H1 (cell line): Measurements from ENCODE around the gene GBX1. TPM values are rescaled to one million over a fixed set of nuclear protein-coding genes. Genes with fewer than 3 reads are reported as not detected.

Experiments
- CTCF ChIA-PET: fragments of 300-600 bp; sonication (Branson Sonifier 250); formaldehyde crosslinking; loops from one replicate; lab custom pipeline; 2021; ENCODE audit not compliant: partially characterized antibody; lab: Charles Lee
- POLR2A ChIA-PET: fragments of 300-600 bp; sonication (Branson Sonifier 250); formaldehyde crosslinking; loops from one replicate; lab custom pipeline; 2021; ENCODE audit warnings: inconsistent platforms; ENCODE audit not compliant: partially characterized antibody; lab: Charles Lee
- DNase-seq, 2 experiments: peaks; one replicate each; pipeline versions ENCODE4 v3.0.0 to v3.0.0-alpha.2; 2010 to 2022; ENCODE audit warnings: low spot score in 2 of 2, low read depth in 1 of 2, mixed read lengths in 1 of 2
- FAIRE-seq: peaks from 2 replicates; lab custom pipeline; 2011; peaks lifted over from hg19 to GRCh38; lab: Jason Lieb, UNC
- H2AFZ ChIP-seq: 2 replicates; pipeline ENCODE4 v1.8.1; 2012; ENCODE audit warnings: low read length, inconsistent platforms
- H2AK5ac ChIP-seq: 2 replicates; pipeline ENCODE4 v1.6.1; 2013; ENCODE audit warnings: low read depth, low read length
- H2BK120ac ChIP-seq: replicated peaks from 2 replicates; pipeline ENCODE3; 2013; ENCODE audit warnings: low read depth, low read length, inconsistent platforms
- H2BK12ac ChIP-seq: 2 replicates; pipeline ENCODE4 v1.6.1; 2013; ENCODE audit warnings: low read depth, low read length
- H2BK15ac ChIP-seq: 2 replicates; pipeline ENCODE4 v1.6.1; 2013; ENCODE audit warnings: low read length
- H2BK20ac ChIP-seq: 2 replicates; pipeline ENCODE4 v1.6.1; 2013; ENCODE audit warnings: low read length
- H2BK5ac ChIP-seq: 2 replicates; pipeline ENCODE4 v1.6.1; 2013; ENCODE audit warnings: low read depth, low read length
- H3K14ac ChIP-seq: 2 replicates; pipeline ENCODE4 v1.6.1; 2013; ENCODE audit warnings: inconsistent platforms; ENCODE audit not compliant: insufficient read length
- H3K18ac ChIP-seq: 2 replicates; pipeline ENCODE4 v1.6.1; 2013; ENCODE audit warnings: low read length; ENCODE audit errors: extremely low read depth
- H3K23ac ChIP-seq: 2 replicates; pipeline ENCODE4 v1.6.1; 2013; ENCODE audit warnings: inconsistent platforms; ENCODE audit not compliant: insufficient read length
- H3K23me2 ChIP-seq: 2 replicates; pipeline ENCODE4 v1.6.1; 2013; ENCODE audit warnings: low read depth, low read length
- H3K27ac ChIP-seq: 2 replicates; pipeline ENCODE4 v1.6.1; 2011; ENCODE audit warnings: low read depth, low read length, inconsistent platforms
- H3K27me3 ChIP-seq, 4 experiments: replicated peaks in 1 of 4; 1 replicate in 1 of 4; 2 replicates in 3 of 4; pipeline versions ENCODE4 v1.6.1 to v1.8.1; 2011 to 2013; ENCODE audit warnings: low read length in 3 of 4, mild to moderate bottlenecking in 3 of 4, inconsistent platforms in 2 of 4, mixed read lengths in 2 of 4, moderate library complexity in 1 of 4; ENCODE audit not compliant: control insufficient read depth in 3 of 4, insufficient read depth in 3 of 4; ENCODE audit errors: extremely low read depth in 1 of 4
- H3K36me3 ChIP-seq, 4 experiments: 2 replicates each; pipeline versions ENCODE4 v1.6.1 to v1.8.1; 2011 to 2013; ENCODE audit warnings: mild to moderate bottlenecking in 4 of 4, low read length in 3 of 4, moderate library complexity in 2 of 4, control low read depth in 1 of 4, inconsistent platforms in 1 of 4; ENCODE audit not compliant: insufficient read depth in 4 of 4, control insufficient read depth in 2 of 4
- H3K4ac ChIP-seq: replicated peaks from 2 replicates; pipeline ENCODE3; 2013; ENCODE audit warnings: low read length, low read depth, mixed read lengths, inconsistent platforms; ENCODE audit not compliant: insufficient read length
- H3K4me1 ChIP-seq, 4 experiments: replicated peaks in 1 of 4; 1 replicate in 1 of 4; 2 replicates in 3 of 4; pipeline versions ENCODE4 v1.6.1 to v1.8.1; 2011 to 2013; ENCODE audit warnings: low read length in 3 of 4, inconsistent platforms in 2 of 4, mixed read lengths in 1 of 4; ENCODE audit not compliant: insufficient read depth in 4 of 4, control insufficient read depth in 3 of 4
- H3K4me2 ChIP-seq, 2 experiments: 2 replicates each; pipeline versions ENCODE4 v1.6.1 to v1.8.1; 2011 to 2013; ENCODE audit warnings: low read depth in 2 of 2, low read length in 2 of 2, control low read depth in 1 of 2, inconsistent platforms in 1 of 2, mild to moderate bottlenecking in 1 of 2; ENCODE audit not compliant: insufficient read depth in 1 of 2
- H3K4me3 ChIP-seq, 4 experiments: fragments of 200-600, 300-600 bp in 1 of 4; sonication (generic), shearing (Covaris generic), sonication (Bioruptor Twin) in 1 of 4; 2 replicates each; pipeline versions ENCODE4 v1.5.1 to v1.8.1; 2011 to 2016; ENCODE audit warnings: low read length in 4 of 4, low read depth in 3 of 4, control low read depth in 2 of 4, inconsistent platforms in 2 of 4, mild to moderate bottlenecking in 2 of 4, mixed read lengths in 1 of 4, moderate library complexity in 1 of 4; ENCODE audit not compliant: insufficient read depth in 2 of 4; ENCODE audit errors: extremely low read depth in 1 of 4
- H3K56ac ChIP-seq: replicated peaks from 2 replicates; pipeline ENCODE3; 2013; ENCODE audit warnings: low read depth, mild to moderate bottlenecking, mixed read lengths, low read length, inconsistent platforms; ENCODE audit not compliant: insufficient read length
- H3K79me1 ChIP-seq: 2 replicates; pipeline ENCODE4 v1.6.1; 2013; ENCODE audit warnings: low read depth, low read length, control low read depth
- H3K79me2 ChIP-seq, 2 experiments: 2 replicates each; pipeline versions ENCODE4 v1.6.1 to v1.8.1; 2012 to 2013; ENCODE audit warnings: low read length in 2 of 2, mild to moderate bottlenecking in 2 of 2, inconsistent platforms in 1 of 2; ENCODE audit not compliant: insufficient read depth in 2 of 2, control insufficient read depth in 1 of 2
- H3K9ac ChIP-seq, 4 experiments: replicated peaks in 1 of 4; 1 replicate in 1 of 4; 2 replicates in 3 of 4; pipeline versions ENCODE4 v1.6.1 to v1.8.1; 2011 to 2013; ENCODE audit warnings: low read depth in 3 of 4, low read length in 3 of 4, control low read depth in 2 of 4, mild to moderate bottlenecking in 2 of 4, moderate library complexity in 2 of 4, inconsistent platforms in 1 of 4; ENCODE audit errors: extremely low read depth in 1 of 4
- H3K9me3 ChIP-seq, 2 experiments: 2 replicates each; pipeline versions ENCODE4 v1.6.1 to v1.8.1; 2012 to 2013; ENCODE audit warnings: mild to moderate bottlenecking in 2 of 2, moderate library complexity in 2 of 2, control low read depth in 1 of 2, inconsistent platforms in 1 of 2, low read depth in 1 of 2, low read length in 1 of 2, mixed read lengths in 1 of 2; ENCODE audit not compliant: insufficient read depth in 2 of 2
- H4K20me1 ChIP-seq, 2 experiments: replicated peaks in 1 of 2; 2 replicates each; pipeline versions ENCODE3 to v1.8.1; 2011 to 2013; ENCODE audit warnings: inconsistent platforms in 2 of 2, low read length in 2 of 2, mild to moderate bottlenecking in 1 of 2; ENCODE audit not compliant: insufficient read depth in 2 of 2, control insufficient read depth in 1 of 2
- H4K5ac ChIP-seq: 2 replicates; pipeline ENCODE4 v1.6.1; 2013; ENCODE audit warnings: low read length, low read depth, mixed read lengths, inconsistent platforms; ENCODE audit not compliant: insufficient read length
- H4K8ac ChIP-seq: 2 replicates; pipeline ENCODE4 v1.8.0; 2013; ENCODE audit warnings: mild to moderate bottlenecking, moderate library complexity, low read length, inconsistent platforms; ENCODE audit not compliant: insufficient read depth; ENCODE audit errors: extremely low read depth
- H4K91ac ChIP-seq: replicated peaks from 2 replicates; pipeline ENCODE3; 2013; ENCODE audit warnings: low read length, mixed read lengths, inconsistent platforms; ENCODE audit not compliant: insufficient read length
- CEBPB ChIP-seq: IDR thresholded peaks from 2 replicates; pipeline ENCODE4 v1.6.1; 2012; ENCODE audit warnings: low read depth, low read length
- CREB1 ChIP-seq: IDR thresholded peaks from 2 replicates; pipeline ENCODE4 v1.6.1; 2012; ENCODE audit warnings: inconsistent platforms
- CTBP2 ChIP-seq: IDR thresholded peaks from 2 replicates; pipeline ENCODE4 v1.7.0; 2011; ENCODE audit warnings: borderline replicate concordance, mild to moderate bottlenecking, moderate library complexity, mixed read lengths, low read length; ENCODE audit not compliant: insufficient read depth, insufficient read length
- EZH2 ChIP-seq: fragments of 200-600 bp; sonication (generic); IDR thresholded peaks from 2 replicates; pipeline ENCODE4 v1.7.1; 2012; ENCODE audit warnings: low read depth, mild to moderate bottlenecking, moderate library complexity, low read length, inconsistent platforms; ENCODE audit not compliant: severe bottlenecking
- HDAC6 ChIP-seq: IDR thresholded peaks from one replicate; pipeline ENCODE4 v1.7.1; 2012; ENCODE audit warnings: low read depth, mild to moderate bottlenecking, inconsistent platforms, low read length, moderate library complexity
- NRF1 ChIP-seq: IDR thresholded peaks from 2 replicates; pipeline ENCODE4 v1.6.1; 2011; ENCODE audit warnings: mild to moderate bottlenecking, low read depth, low read length, improper control_type of control experiment
- POLR2AphosphoS5 ChIP-seq: IDR thresholded peaks from 2 replicates; pipeline ENCODE4 v1.6.1; 2011; ENCODE audit warnings: low read depth, low read length
- RBBP5 ChIP-seq: IDR thresholded peaks from 2 replicates; pipeline ENCODE4 v1.7.1; 2012; ENCODE audit warnings: low read depth, mild to moderate bottlenecking, inconsistent platforms, low read length, moderate library complexity, borderline replicate concordance
- RNF2 ChIP-seq: fragments of 200-900, 300-1000 bp; sonication (generic); IDR thresholded peaks from 2 replicates; pipeline ENCODE4 v1.7.1; 2016; ENCODE audit warnings: borderline replicate concordance, low read depth, mild to moderate bottlenecking, antibody characterized with exemption, low read length; ENCODE audit not compliant: poor library complexity, severe bottlenecking; ENCODE audit errors: missing control alignments
- RXRA ChIP-seq: IDR thresholded peaks from 2 replicates; pipeline ENCODE4 v1.6.1; 2011; ENCODE audit warnings: low read depth, mild to moderate bottlenecking, low read length, moderate library complexity; ENCODE audit not compliant: insufficient read depth
- SIRT6 ChIP-seq: IDR thresholded peaks from one replicate; pipeline ENCODE4 v1.7.1; 2012; ENCODE audit warnings: low read length, inconsistent platforms
- TEAD4 ChIP-seq: IDR thresholded peaks from 2 replicates; pipeline ENCODE4 v1.6.1; 2012; ENCODE audit warnings: low read depth, low read length, inconsistent platforms, mixed read lengths
- USF2 ChIP-seq: IDR thresholded peaks from 2 replicates; pipeline ENCODE4 v1.6.1; 2011; ENCODE audit warnings: low read length, improper control_type of control experiment
- WGBS, 2 experiments: shearing (Covaris generic) in 1 of 2; methylation state at CpG; one replicate each; pipeline versions ENCODE4 v1.1.6 to v1.1.7; 2013 to 2015; ENCODE audit warnings: low lambda C conversion rate in 2 of 2, mixed read lengths in 2 of 2, inconsistent platforms in 1 of 2, low coverage in 1 of 2, missing lambda C conversion rate in 1 of 2; ENCODE audit not compliant: insufficient replicate concordance in 2 of 2, insufficient coverage in 1 of 2, insufficient read length in 1 of 2; ENCODE audit errors: extremely low coverage in 1 of 2, missing lambda C conversion rate in 1 of 2; 5-methylcytosine and 5-hydroxymethylcytosine counted together
- polyA plus RNA-seq, 7 experiments: library from polyadenylated mRNA; depleted of rRNA in 3 of 7; stranded (reverse) in 5 of 7; unstranded in 2 of 7; fragments of >200 nt in 5 of 7; fragments of 200-250 nt in 2 of 7; gene quantifications; 1 replicate in 5 of 7; 2 replicates in 1 of 7; 4 replicates in 1 of 7; pipeline versions ENCODE4 v1.2.1 to v1.2.3, GENCODE V29; 2011 to 2013; ENCODE audit warnings: missing spikeins in 2 of 7, mixed read lengths in 2 of 7
- total RNA-seq: library from RNA; stranded (reverse); fragmentation: NEBNext Ultra II Directional; extraction: Animal tissue kit (Norgen Biotek cat#: 25700); gene quantifications from 2 replicates; pipeline ENCODE4 v1.2.1, GENCODE V29; 2021

GBX1 gene
- total and polyA plus RNA-seq, 2 of the 8 experiments (the other 6 are each of a cell fraction or from before 2014, with no cell fraction given): not detected

DNA sequence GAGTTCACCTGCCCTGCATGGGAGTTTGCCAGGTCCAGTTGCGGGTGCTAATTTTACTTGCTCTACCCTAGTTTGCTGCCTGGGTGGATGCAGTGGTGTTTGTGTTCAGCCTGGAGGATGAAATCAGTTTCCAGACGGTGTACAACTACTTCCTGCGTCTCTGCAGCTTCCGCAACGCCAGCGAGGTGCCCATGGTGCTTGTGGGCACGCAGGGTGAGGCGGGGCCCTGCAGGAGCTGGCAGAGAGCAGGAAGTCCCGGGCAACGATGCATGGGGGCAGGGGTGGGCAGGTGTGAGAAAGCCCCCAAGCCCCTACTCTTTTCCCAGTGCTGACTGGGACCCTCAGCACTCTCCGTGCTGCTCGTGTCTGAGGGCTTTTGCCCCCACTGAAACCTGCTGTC is 49.9 kb downstream of the GBX1 start:
- Histone ChIP-seq H3K23me2 (peaks cover 5% of the 10 kb centered on the region), H3K79me1 (peaks cover 2% of the 10 kb centered on the region), H3K23ac (no peak overlapping the region), H2BK20ac (no peak overlapping the region), H3K4ac (no peak overlapping the region), H2AK5ac (no peak overlapping the region), H3K4me3 (no peak overlapping the region), H2AFZ (no peak overlapping the region), H4K8ac (no peak overlapping the region), H3K9me3 (no peaks in the 10 kb centered on the region), H3K27ac (no peak overlapping the region), H2BK12ac (no peak overlapping the region), H3K79me2 (peaks cover 0 to 6% of the 10 kb centered on the region in 2 experiments; a peak in 1 of 4 replicates), H3K56ac (no peak overlapping the region), H4K5ac (no peak overlapping the region), H3K27me3 (peaks cover 0 to 15% (median 9%) of the 10 kb centered on the region in 4 experiments; a peak in 3 of 7 replicates), H2BK120ac (no peak overlapping the region), H4K20me1 (peaks cover 36 to 51% of the 10 kb centered on the region in 2 experiments), H3K9ac (no peak overlapping the region), H4K91ac (no peak overlapping the region), H2BK15ac (no peak overlapping the region), H3K4me2 (no peak overlapping the region), H3K14ac (no peak overlapping the region), H2BK5ac (no peak overlapping the region), H3K36me3 (peaks cover 0 to 23% (median 4%) of the 10 kb centered on the region in 4 experiments; a peak in 2 of 8 replicates), H3K4me1 (peaks cover 0 to 23% (median 15%) of the 10 kb centered on the region in 4 experiments; a peak in 6 of 7 replicates), H3K18ac (no peak overlapping the region)
- CTCF ChIA-PET: interaction anchor here (0.7 to 22.4 kb wide), 11 partner anchors 9 to 127 kb away, joined by 3 to 448 read pairs (median 4); partner anchors contain the start of genes AGAP3, CDK5, SLC4A2 and TMUB1
- WGBS, 2 experiments: 95% methylated on average over 12 of the region's 12 CpGs; no CpG with 5 or more reads in 1 of the 2 experiments
- POLR2A ChIA-PET: interaction anchor here (0.6 to 1.3 kb wide), 3 partner anchors 13 to 39 kb away, joined by 3 read pairs; no protein-coding TSS in a partner anchor
- no peak for FAIRE-seq
- DNase-seq: no peak
- no peak for TF ChIP-seq CREB1
- TF ChIP-seq CTBP2: no peak
- no peak for TF ChIP-seq RNF2
- no peak for TF ChIP-seq POLR2AphosphoS5
- TF ChIP-seq TEAD4: no peak
- no peak for TF ChIP-seq USF2
- no peak for TF ChIP-seq CEBPB
- no peak for TF ChIP-seq NRF1
- no peak for TF ChIP-seq HDAC6
- no peak for TF ChIP-seq EZH2
- no peak for TF ChIP-seq RBBP5
- TF ChIP-seq SIRT6: no peak
- TF ChIP-seq RXRA: no peak
